GM12875 (cell line): ENCODE results near the gene ACOT12.

Experiments
- H3K4me3 ChIP-seq: one replicate; pipeline ENCODE4 v1.5.1; 2011; ENCODE audit warnings: low read depth, low read length, control low read depth
- CTCF ChIP-seq: IDR thresholded peaks from 2 replicates; pipeline ENCODE4 v1.5.1; 2011; ENCODE audit warnings: low read depth, mild to moderate bottlenecking, control low read depth, inconsistent platforms, low read length, moderate library complexity, borderline replicate concordance; ENCODE audit not compliant: insufficient read depth

Gene ACOT12

GRCh38 chr5:81326554-81326953 is 67.4 kb downstream of the ACOT12 start:
- TF ChIP-seq CTCF: no peak
- no peak overlapping the region for H3K4me3 ChIP-seq

GRCh38 chr5:81317536-81317935 is 76.4 kb downstream of the ACOT12 start:
- TF ChIP-seq CTCF: no peak
- H3K4me3 ChIP-seq: no peak overlapping the region

GRCh38 chr5:81316571-81316970 is 77.4 kb downstream of the ACOT12 start:
- no peak for TF ChIP-seq CTCF
- H3K4me3 ChIP-seq: no peak overlapping the region

GRCh38 chr5:81315830-81316229 is 78.1 kb downstream of the ACOT12 start:
- no peak for TF ChIP-seq CTCF

GRCh38 chr5:81315336-81315735 is 78.6 kb downstream of the ACOT12 start:
- no peak overlapping the region for H3K4me3 ChIP-seq
- TF ChIP-seq CTCF: no peak

More at GRCh38 chr5:81315830-81316229, 78.1 kb downstream of the ACOT12 start:
- no peak overlapping the region for H3K4me3 ChIP-seq

- H3K4me3 ChIP-seq: no peak overlapping the region
- no peak for TF ChIP-seq CTCF
These were observed 79.4 kb downstream of the ACOT12 start for GRCh38 chr5:81314581-81314980.

GRCh38 chr5:81313686-81314085 is 80.2 kb downstream of the ACOT12 start:
- no peak overlapping the region for H3K4me3 ChIP-seq
- no peak for TF ChIP-seq CTCF
